K562 (cell line): ENCODE data around the gene HPD. TPM values are rescaled to one million over a fixed set of nuclear protein-coding genes. Genes with fewer than 3 reads are reported as not detected.

Source experiments
- BCL6 ChIP-seq: fragments of 250-450 bp; sonication (Bioruptor Pico); IDR thresholded peaks from 2 replicates; pipeline ENCODE4 v1.4.0; 2020
- CUX1 ChIP-seq: fragments of 200-800 bp; sonication (Bioruptor generic); IDR thresholded peaks from 2 replicates; pipeline ENCODE4 v1.6.1; 2016; ENCODE audit warnings: missing genetic modification characterization, missing compliant biosample characterization
- EP400 ChIP-seq: fragments of 450-650 bp; IDR thresholded peaks from 2 replicates; pipeline ENCODE4 v1.6.1; 2017; ENCODE audit warnings: antibody characterized with exemption, mild to moderate bottlenecking, moderate library complexity
- GTF2A2 ChIP-seq: IDR thresholded peaks from 2 replicates; pipeline ENCODE4 v1.6.1; 2016; ENCODE audit warnings: mild to moderate bottlenecking, missing genetic modification characterization, missing compliant biosample characterization
- GTF3C2 ChIP-seq: IDR thresholded peaks from 3 replicates; pipeline ENCODE4 v1.6.1; 2011; ENCODE audit warnings: borderline replicate concordance, mild to moderate bottlenecking, moderate library complexity; ENCODE audit not compliant: insufficient read length; ENCODE audit errors: extremely low read depth
- IFI16 ChIP-seq: fragments of 250-450 bp; sonication (Bioruptor Pico); IDR thresholded peaks from 2 replicates; pipeline ENCODE4 v2.1.2; 2022; ENCODE audit warnings: mild to moderate bottlenecking, inconsistent platforms
- MECOM ChIP-seq: fragments of 250-450 bp; sonication (Bioruptor Pico); IDR thresholded peaks from 2 replicates; pipeline ENCODE4 v1.8.0; 2022; ENCODE audit warnings: inconsistent platforms
- NFE2L1 ChIP-seq: fragments of 450-650 bp; IDR thresholded peaks from 2 replicates; pipeline ENCODE4 v1.6.1; 2016; ENCODE audit warnings: missing genetic modification characterization, low read depth, mild to moderate bottlenecking, missing compliant biosample characterization, moderate library complexity, borderline replicate concordance
- PHF21A ChIP-seq: fragments of 450-650 bp; IDR thresholded peaks from 2 replicates; pipeline ENCODE4 v1.6.1; 2017; ENCODE audit warnings: low read depth, borderline replicate concordance
- SAP30 ChIP-seq: fragments of 200-600 bp; sonication (generic); IDR thresholded peaks from 2 replicates; pipeline ENCODE4 v1.6.1; 2012; ENCODE audit warnings: borderline replicate concordance, low read depth, mild to moderate bottlenecking, moderate library complexity, low read length, control low read depth, inconsistent platforms; ENCODE audit not compliant: insufficient read depth, poor library complexity, severe bottlenecking
- SMARCE1 ChIP-seq: fragments of 450-650 bp; IDR thresholded peaks from 2 replicates; pipeline ENCODE4 v1.7.1; 2016; ENCODE audit warnings: mild to moderate bottlenecking
- STAT5B ChIP-seq: fragments of 250-450 bp; sonication (Bioruptor Pico); IDR thresholded peaks from 2 replicates; pipeline ENCODE4 v1.8.0; 2021; ENCODE audit warnings: mild to moderate bottlenecking, inconsistent platforms
- TFAP4 ChIP-seq: sonication (generic); formaldehyde crosslinking; IDR thresholded peaks from 2 replicates; pipeline ENCODE4 v1.8.0; 2022; ENCODE audit warnings: missing genetic modification reagents, mild to moderate bottlenecking, moderate library complexity, borderline replicate concordance
- ZFP91 ChIP-seq: sonication (generic); formaldehyde crosslinking; IDR thresholded peaks from 2 replicates; pipeline ENCODE4 v1.8.0; 2022; ENCODE audit warnings: mild to moderate bottlenecking, missing genetic modification reagents
- ZNF785 ChIP-seq: fragments of 250-450 bp; sonication (Bioruptor Pico); IDR thresholded peaks from 2 replicates; pipeline ENCODE4 v1.4.0; 2020; ENCODE audit warnings: mild to moderate bottlenecking
- polyA plus RNA-seq, 8 experiments: library from polyadenylated mRNA; depleted of rRNA in 4 of 8; stranded (reverse) in 5 of 8; unstranded in 3 of 8; fragments of >200 nt; fragmentation: Nextera tagmentation in 2 of 8; fragmentation: Illumina TruSeq in 1 of 8; extraction: Ambion mirVana in 2 of 8; extraction: Trizol in 1 of 8; gene quantifications; 2 replicates each; pipeline versions ENCODE4 v1.2.1 to v1.2.3, GENCODE V29; 2011 to 2014; ENCODE audit warnings: inconsistent platforms in 1 of 8, missing spikeins in 1 of 8
- total RNA-seq, 7 experiments: library from RNA; depleted of rRNA in 6 of 7; stranded (reverse); fragments of >200 nt in 6 of 7; fragmentation: Illumina TruSeq in 2 of 7; extraction: Trizol in 2 of 7; gene quantifications; 2 replicates each; pipeline versions ENCODE4 v1.2.1 to v1.2.3, GENCODE V29; 2011 to 2021; ENCODE audit warnings: low replicate concordance in 1 of 7

HPD gene
- total and polyA plus RNA-seq, 9 of the 15 experiments (the other 6 are each of a cell fraction or from before 2014, with no cell fraction given): 0.06 to 0.29 (median 0.07) TPM; not detected in 4

GRCh38 chr12:121892673-121893561, 34.3 kb upstream of the HPD start (continued):
- TF ChIP-seq NFE2L1 (tag): peak; percentile 64
- peak; percentile 83 for TF ChIP-seq ZFP91 (CRISPR knock-in tag)
- no peak for TF ChIP-seq MECOM (CRISPR knock-in tag)
- TF ChIP-seq STAT5B: no peak
- peak; percentile 42 for TF ChIP-seq SAP30
- no peak for TF ChIP-seq IFI16 (CRISPR knock-in tag)
- TF ChIP-seq GTF3C2: no peak
- 0 out of 2 replicates have a peak, but pooled peaks have one; percentile 32 for TF ChIP-seq EP400
- no peak for TF ChIP-seq ZNF785 (CRISPR knock-in tag)
- no peak for TF ChIP-seq GTF2A2 (tag)
- TF ChIP-seq PHF21A: no peak
- TF ChIP-seq CUX1 (CRISPR knock-in tag): peak; percentile 66; the same call in 1 of the 2 replicates
- peak; percentile 58 for TF ChIP-seq SMARCE1
- no peak for TF ChIP-seq BCL6 (CRISPR knock-in tag)
- TF ChIP-seq TFAP4 (CRISPR knock-in tag): peak; percentile 41; the same call in 1 of the 2 replicates
